Measurements from ENCODE around the gene BARHL1. TPM values are rescaled to one million over a fixed set of nuclear protein-coding genes. Genes with fewer than 3 reads are reported as not detected.

Gene BARHL1
- total RNA-seq, 6 donors from 2014 or later = not detected

DNA sequence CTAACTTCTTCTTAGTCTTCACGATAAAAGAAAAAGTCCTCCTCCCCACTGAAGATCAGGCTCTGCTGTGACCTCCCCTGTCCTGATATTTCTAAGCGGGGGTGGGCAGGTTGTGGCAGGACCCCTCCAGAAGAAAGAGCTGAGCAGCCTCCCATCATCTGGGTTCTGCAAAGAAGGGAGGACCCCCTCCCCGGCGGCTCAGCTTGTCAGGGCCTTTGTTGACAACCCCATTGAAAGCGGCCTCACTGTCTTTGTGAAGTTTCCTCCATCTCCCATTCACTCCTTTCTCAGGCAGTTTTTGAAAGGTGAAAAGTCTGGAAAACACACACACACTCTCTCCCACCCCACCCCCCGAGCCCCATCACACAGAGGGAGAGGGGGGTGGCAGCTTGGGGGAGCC lies 26.2 kb upstream of the BARHL1 start:
- H3K4me3 ChIP-seq = no peak overlapping the region
- no peak for ATAC-seq (ENCODE audit: low FRiP score in 2 of 2)
- H3K27ac ChIP-seq = no peak overlapping the region
- WGBS, 2 donors = 57 to 63% methylated on average over 6 of the region's 6 CpGs
- DNase-seq = no peak
- no peaks in the 10 kb centered on the region for H3K27me3 ChIP-seq
- no peak for TF ChIP-seq POLR2AphosphoS5 (IDR thresholded peaks at IDR 0.05)
- no peak for TF ChIP-seq POLR2A (IDR thresholded peaks at IDR 0.05)
- no peak for TF ChIP-seq EP300 (IDR thresholded peaks at IDR 0.05)
- TF ChIP-seq, protein P1, sequence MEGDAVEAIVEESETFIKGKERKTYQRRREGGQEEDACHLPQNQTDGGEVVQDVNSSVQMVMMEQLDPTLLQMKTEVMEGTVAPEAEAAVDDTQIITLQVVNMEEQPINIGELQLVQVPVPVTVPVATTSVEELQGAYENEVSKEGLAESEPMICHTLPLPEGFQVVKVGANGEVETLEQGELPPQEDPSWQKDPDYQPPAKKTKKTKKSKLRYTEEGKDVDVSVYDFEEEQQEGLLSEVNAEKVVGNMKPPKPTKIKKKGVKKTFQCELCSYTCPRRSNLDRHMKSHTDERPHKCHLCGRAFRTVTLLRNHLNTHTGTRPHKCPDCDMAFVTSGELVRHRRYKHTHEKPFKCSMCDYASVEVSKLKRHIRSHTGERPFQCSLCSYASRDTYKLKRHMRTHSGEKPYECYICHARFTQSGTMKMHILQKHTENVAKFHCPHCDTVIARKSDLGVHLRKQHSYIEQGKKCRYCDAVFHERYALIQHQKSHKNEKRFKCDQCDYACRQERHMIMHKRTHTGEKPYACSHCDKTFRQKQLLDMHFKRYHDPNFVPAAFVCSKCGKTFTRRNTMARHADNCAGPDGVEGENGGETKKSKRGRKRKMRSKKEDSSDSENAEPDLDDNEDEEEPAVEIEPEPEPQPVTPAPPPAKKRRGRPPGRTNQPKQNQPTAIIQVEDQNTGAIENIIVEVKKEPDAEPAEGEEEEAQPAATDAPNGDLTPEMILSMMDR (IDR thresholded peaks at IDR 0.05) = no peak
- H3K9me3 ChIP-seq = no peaks in the 10 kb centered on the region
- no peaks in the 10 kb centered on the region for H3K36me3 ChIP-seq
- no peaks in the 10 kb centered on the region for H3K4me1 ChIP-seq

DNA sequence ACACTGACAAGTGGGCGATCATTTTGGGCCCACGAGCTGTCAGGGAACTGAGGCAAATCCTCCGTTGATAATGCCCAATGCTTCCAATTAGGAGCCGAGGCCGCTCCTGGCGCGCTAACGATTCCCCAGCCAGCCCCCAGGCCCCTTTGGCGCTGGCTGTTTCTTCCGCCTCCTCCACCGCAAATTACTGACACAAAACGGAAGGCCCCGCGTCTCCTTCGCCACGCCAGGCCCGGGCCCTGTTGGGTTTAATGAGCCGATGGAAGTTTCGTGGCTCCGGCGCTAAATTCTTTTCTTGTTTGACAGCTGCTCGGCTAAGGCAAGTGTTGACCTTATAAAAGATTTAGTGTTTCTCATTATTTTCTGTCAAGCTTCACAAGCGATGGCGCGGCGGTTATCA lies 25.7 kb upstream of the BARHL1 start:
- DNase-seq (no peak), ATAC-seq (ENCODE audit: low FRiP score in 2 of 2) (no peak)
- Histone ChIP-seq H3K9me3 (no peaks in the 10 kb centered on the region), H3K4me1 (no peaks in the 10 kb centered on the region), H3K27ac (no peak overlapping the region), H3K36me3 (no peaks in the 10 kb centered on the region), H3K27me3 (no peaks in the 10 kb centered on the region), H3K4me3 (no peak overlapping the region)
- TF ChIP-seq POLR2A (IDR thresholded peaks at IDR 0.05) = no peak
- no peak for TF ChIP-seq EP300 (IDR thresholded peaks at IDR 0.05)
- TF ChIP-seq, protein P1 (IDR thresholded peaks at IDR 0.05) = no peak
- no peak for TF ChIP-seq POLR2AphosphoS5 (IDR thresholded peaks at IDR 0.05)
- 72 to 80% methylated on average over 26 of the region's 26 CpGs for WGBS, 2 donors

DNA sequence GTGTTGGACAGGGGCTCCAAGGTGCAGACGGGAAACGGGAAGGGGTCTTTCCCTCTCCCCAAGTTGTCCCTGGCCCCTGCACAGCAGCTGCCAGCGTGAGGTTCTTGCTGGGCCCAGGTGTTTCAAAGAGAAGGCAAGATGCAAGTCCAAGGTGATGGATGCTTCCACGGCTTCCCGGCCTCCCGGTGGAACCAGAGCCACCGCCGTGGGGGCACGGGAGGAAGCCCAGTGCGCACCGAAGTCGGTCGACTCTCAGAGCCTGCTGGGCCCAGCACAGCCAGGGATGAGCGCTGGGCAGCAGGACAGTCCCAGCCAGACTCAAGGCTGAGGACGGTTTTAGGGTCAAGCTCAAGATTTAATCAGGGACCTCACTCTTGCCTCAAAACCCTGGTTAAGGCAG lies 25.2 kb upstream of the BARHL1 start:
- Histone ChIP-seq H3K4me3 (no peak overlapping the region), H3K36me3 (no peaks in the 10 kb centered on the region), H3K9me3 (no peaks in the 10 kb centered on the region), H3K4me1 (no peaks in the 10 kb centered on the region), H3K27ac (no peak overlapping the region), H3K27me3 (no peaks in the 10 kb centered on the region)
- WGBS, 2 donors = 84 to 85% methylated on average over 2 to 15 of the region's 15 CpGs
- DNase-seq (peak in 1 of 2 donors; percentile 63), ATAC-seq (ENCODE audit: low FRiP score in 2 of 2) (no peak)
- TF ChIP-seq, protein P1 (IDR thresholded peaks at IDR 0.05) = no peak
- TF ChIP-seq EP300 (IDR thresholded peaks at IDR 0.05) (no peak), POLR2AphosphoS5 (IDR thresholded peaks at IDR 0.05) (no peak), POLR2A (IDR thresholded peaks at IDR 0.05) (no peak)

DNA sequence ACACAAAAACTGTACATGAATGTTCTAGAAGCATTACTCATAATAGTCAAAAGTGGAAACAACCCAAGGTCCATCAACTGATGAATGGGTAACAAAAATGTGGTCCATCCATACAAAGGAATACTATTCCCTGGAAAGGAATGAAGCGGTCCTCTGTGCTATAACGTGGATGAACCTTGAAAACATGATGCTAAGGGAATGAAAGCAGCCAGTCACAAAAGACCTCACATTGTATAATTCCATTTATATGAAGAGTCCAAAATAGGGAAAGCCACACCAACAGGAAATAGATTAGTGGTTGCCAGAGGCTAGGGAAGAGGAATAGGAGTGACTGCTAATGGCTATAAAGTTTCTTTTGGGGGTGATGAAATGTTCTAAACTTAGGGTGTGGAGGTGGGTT lies 22.7 kb upstream of the BARHL1 start:
- no peaks in the 10 kb centered on the region for H3K9me3 ChIP-seq
- DNase-seq (no peak), ATAC-seq (ENCODE audit: low FRiP score in 2 of 2) (no peak)
- no peaks in the 10 kb centered on the region for H3K27me3 ChIP-seq
- no peak for TF ChIP-seq EP300 (IDR thresholded peaks at IDR 0.05)
- no peak for TF ChIP-seq POLR2A (IDR thresholded peaks at IDR 0.05)
- TF ChIP-seq, protein P1 (IDR thresholded peaks at IDR 0.05) = no peak
- no peak for TF ChIP-seq POLR2AphosphoS5 (IDR thresholded peaks at IDR 0.05)
- 83 to 95% methylated on average over 2 of the region's 2 CpGs for WGBS, 2 donors
- H3K4me1 ChIP-seq = no peaks in the 10 kb centered on the region
- H3K36me3 ChIP-seq = no peaks in the 10 kb centered on the region
- H3K27ac ChIP-seq = no peak overlapping the region
- H3K4me3 ChIP-seq = no peak overlapping the region

DNA sequence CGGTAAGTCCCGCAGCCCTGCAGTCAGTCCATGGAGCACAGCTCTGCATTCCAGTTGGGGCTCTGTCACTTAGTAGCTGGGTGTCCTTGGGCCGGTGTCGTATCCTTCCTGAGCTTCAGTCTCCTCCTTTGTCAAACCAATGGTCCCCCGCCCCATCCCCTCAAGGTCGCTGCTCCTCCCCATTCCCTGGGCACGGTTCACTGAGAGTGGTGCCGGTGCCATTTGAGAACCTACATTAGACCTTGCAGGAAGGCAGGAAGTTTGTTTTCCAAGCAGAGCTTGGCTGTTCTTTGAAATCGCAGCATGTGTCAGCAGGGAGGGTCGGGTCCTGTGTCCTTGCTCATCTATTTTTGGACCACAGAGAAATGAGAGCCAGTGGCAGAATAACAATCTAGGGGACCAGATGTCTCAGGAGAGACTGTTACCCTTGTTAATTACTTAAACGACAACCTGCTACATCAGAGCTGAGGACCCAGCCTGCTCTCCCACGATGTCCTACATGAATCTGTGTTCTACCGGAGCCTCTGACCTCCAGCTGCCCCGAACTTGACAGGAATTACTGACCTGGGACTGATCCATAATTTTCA lies 21.7 kb upstream of the BARHL1 start:
- ATAC-seq (ENCODE audit: low FRiP score in 2 of 2) = no peak

More for the DNA sequence above, 21.7 kb upstream of the BARHL1 start:
- Histone ChIP-seq H3K27me3 (no peaks in the 10 kb centered on the region), H3K27ac (no peak overlapping the region), H3K4me1 (no peaks in the 10 kb centered on the region), H3K9me3 (no peaks in the 10 kb centered on the region), H3K36me3 (no peaks in the 10 kb centered on the region), H3K4me3 (no peak overlapping the region)
- 31 to 40% methylated on average over 11 to 14 of the region's 14 CpGs for WGBS, 2 donors
- TF ChIP-seq POLR2A (IDR thresholded peaks at IDR 0.05) = no peak
- no peak for TF ChIP-seq EP300 (IDR thresholded peaks at IDR 0.05)
- TF ChIP-seq, protein P1 (IDR thresholded peaks at IDR 0.05) = no peak
- no peak for TF ChIP-seq POLR2AphosphoS5 (IDR thresholded peaks at IDR 0.05)
- DNase-seq = no peak

Measured in upper lobe of left lung (tissue), 6 donors.